T-helper 1 cell (primary cell): Measurements from ENCODE around the gene CRLF2.
"Not testable (repeated sequence)": the region's sequence is repeated elsewhere in the genome, so short reads cannot be mapped to it uniquely, and the experiment has no call there.

Source experiments
- DNase-seq, 5 donors: peaks; one replicate each; pipeline ENCODE4 v3.0.0-alpha.2; 2012 to 2020

Gene CRLF2

DNA sequence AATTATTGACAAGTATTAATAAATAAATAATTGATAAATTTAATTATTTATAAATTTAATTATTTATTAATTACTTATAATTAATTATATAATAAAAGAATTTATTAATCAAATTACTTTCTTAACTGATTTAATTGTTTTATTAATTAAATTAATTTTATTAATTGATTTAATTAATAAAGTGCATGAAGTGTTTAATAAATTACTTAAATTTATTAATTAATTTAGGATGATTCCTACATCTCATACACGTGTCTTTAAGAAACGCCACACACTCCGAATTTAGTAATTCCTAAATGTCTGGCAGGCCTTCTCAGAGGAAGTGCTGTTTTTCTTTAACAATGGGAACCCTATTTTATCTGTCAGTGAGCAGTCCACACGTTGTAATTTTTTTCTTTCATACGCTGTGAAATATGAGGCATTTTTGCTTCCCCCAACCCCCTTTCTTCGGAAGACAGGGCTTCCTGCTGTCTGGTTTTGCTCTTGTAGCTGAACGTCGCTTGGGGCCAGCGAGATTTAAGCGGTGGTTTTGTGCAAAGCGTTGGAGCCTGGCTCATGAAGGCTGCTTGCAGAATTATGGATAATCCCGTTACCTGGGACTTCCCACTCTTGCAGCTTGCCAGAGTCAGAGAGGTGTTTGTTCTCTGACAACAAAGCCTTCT lies 46.8 kb downstream of the CRLF2 start:
- peak in 1 of 5 donors; percentile 35 for DNase-seq

DNA sequence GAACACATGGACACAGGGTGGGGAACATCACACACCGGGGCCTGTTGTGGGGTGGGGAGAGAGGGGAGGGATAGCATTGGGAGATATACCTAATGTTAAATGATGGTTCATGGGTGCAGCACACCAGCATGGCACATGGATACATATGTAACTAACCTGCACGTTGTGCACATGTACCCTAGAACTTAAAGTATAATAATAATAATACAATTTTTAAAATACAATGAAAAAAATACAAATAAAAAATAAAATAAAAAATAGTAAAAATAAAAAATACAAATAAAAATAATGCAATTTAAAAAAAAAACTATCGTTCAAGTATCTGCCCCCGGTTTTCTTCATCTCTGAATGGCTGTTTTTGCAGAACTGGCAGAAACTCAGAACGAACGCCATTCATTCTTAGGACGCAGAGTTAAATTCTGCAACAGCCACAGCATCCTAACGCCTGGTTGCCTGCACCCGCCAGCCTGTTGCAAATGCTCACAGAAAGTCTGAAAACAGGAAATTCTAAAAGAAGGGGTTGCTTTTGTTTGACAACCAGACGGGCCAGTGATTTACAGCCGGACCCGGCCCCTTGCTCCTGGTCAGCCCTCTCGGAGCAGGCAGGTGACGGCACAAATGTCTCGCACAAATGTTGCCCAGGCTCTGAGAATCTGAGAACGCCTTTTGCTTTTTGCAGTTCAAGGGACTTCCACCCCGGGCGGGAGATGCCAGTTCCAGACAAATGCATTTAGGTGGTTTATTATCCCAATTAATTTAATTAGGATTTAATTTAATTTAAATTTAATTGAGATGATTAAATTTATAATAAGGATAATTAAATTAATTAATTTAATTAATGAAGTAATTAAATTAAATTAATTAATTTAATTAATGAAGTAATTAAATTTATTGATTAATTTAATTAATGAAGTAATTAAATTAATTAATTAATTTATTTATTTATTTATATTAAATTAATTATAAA lies 47.8 kb downstream of the CRLF2 start:
- DNase-seq = no peak

DNA sequence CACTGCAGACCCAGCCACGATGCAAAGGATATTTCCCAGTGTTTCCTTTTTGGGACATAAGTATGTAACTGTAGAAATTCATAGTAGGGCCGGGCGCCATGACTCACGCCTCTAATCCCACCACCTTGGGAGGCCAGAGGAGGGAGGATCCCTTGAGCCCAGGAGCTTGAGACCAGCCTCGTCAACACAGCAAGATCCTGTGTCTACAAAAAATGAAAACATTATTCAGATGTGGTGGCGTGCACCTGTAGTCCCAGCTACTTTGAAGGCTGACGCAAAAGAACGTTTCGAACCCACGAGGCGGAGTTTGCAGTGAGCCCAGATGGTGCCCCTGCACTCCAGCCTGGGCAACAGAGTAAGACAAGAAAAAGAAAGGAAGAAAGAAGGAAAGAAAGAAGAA lies 49.2 kb downstream of the CRLF2 start:
- no peak for DNase-seq

DNA sequence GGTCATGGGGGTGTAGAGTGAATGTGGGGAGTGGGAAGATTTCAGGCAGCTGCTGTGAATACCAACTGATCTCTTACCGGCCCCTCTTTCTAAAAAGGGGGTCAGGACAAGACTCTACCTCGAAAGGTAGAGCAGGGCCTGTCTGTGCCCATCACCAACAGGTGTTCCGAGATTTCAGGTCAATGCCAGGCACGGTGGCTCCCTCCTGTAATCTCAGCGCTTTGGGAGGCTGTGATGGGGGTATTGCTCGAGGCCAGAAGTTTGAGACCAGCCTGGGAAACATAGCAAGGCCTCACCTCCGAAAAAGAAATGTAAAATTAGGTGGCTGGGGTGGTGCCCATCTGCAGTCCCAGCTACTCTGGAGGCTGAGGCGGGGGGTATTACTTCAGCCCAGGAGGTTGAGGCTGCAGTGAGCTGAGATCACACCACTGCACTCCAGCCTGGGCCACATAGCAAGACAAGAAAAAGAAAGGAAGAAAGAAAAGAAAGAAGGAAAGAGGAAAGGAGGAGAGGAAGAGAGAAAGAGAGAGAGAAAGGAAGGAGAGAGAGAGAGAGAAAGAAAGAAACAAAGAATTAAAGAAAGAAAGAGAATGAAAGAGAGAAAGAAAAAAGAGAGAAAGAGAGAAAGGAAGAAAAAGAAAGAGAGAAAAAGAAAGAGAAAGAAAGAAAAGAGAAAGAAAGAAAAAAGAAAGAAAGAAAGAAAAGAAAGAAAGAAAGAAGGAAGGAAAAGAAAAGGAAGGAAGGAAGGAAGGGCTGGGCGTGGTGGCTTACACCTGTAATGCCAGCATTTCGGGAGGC lies 50.1 kb downstream of the CRLF2 start:
- no peak for DNase-seq

GRCh38 chrX:1159548-1159947 lies 52.9 kb downstream of the CRLF2 start:
- DNase-seq = no peak

DNA sequence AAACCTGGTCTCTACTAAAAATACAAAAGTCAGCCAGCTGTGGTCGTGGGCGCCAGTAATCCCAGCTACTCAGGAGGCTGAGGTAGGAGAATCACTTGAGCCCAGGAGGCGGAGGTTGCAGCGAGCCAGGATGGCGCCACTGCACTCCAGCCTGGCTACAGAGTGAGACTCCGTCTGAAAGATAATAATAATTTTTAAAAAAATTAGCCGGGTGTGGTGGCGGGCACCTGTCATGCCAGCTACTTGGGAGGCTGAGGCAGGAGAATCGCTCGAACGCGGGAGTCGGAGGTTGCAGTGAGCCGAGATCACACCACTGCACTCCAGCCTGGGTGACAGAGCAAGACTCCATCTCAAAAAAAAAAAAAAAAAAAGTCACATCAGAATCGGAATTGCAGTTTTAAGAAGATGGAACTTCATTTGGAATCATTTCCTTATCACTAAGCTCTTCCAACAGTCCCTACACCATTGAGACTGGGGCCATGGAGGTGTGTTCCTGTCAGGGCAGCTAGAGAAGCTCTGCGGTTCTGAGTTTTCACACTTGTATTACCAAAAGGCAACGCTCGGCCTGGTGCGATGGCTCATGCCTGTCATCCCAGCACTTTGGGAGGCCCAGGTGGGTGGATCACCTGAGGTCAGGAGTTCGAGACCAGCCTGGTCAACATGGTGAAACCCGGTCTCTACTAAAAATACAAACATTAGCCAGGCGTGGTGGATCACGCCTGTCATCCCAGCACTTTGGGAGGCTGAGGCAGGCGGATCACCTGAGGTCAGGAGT lies 55.6 kb downstream of the CRLF2 start:
- DNase-seq = not testable (repeated sequence)

- DNase-seq = no peak
Measured at GRCh38 chrX:1153940-1154339, 58.5 kb downstream of the CRLF2 start.

DNA sequence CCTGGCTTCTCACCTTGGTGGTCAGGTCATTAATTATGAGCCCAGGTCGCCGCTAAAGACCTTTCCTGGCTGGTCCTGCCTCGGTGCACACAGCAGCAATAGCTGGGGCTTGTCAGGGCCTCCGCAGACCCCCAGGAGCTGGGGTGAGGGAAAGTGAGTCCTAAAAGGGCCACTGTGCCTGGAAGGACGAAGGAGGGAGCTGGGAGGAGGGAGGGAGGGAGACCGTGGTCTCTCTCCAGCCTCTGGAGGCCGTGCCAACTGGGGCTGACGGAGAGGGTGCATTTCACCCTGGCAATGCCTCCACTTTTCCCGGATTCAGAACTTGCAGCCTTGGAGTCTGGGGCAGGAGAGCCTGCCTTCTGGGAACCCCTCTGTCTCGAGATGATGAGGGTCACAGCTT lies 60.4 kb downstream of the CRLF2 start:
- no peak for DNase-seq

DNA sequence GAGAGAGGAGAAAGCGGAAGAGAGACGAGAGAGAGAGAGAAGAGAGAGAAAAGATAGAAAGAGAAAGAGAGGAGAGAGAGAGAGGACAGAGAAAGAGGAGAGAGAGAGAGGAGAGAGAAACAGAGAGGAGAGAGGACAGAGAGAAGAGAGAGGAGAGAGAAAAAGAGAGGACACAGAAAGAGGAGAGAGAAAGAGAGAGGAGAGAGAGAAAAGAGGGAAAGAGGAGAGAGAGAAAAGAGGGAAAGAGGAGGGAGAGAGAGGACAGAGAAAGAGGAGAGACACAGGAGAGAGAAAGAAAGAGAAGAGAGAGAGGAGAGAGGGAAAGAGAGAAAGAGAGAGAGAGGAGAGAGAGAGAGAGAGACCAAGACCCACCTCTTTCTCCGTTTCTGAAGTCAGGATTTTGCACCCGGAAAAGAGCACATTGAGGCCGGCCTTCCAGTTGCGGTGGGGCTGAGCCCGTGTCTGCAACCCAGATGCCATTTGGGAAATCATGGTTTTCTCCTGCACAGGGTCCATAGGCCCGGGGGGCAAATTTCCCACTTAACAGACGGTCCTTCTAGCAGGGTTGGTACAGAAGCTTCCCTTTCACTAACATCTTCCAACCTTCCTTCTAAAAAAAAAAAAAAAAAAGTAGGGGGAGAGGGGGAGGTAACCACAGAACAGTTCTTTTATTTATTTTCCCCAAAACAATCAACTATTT lies 60.9 kb downstream of the CRLF2 start:
- no peak for DNase-seq

DNA sequence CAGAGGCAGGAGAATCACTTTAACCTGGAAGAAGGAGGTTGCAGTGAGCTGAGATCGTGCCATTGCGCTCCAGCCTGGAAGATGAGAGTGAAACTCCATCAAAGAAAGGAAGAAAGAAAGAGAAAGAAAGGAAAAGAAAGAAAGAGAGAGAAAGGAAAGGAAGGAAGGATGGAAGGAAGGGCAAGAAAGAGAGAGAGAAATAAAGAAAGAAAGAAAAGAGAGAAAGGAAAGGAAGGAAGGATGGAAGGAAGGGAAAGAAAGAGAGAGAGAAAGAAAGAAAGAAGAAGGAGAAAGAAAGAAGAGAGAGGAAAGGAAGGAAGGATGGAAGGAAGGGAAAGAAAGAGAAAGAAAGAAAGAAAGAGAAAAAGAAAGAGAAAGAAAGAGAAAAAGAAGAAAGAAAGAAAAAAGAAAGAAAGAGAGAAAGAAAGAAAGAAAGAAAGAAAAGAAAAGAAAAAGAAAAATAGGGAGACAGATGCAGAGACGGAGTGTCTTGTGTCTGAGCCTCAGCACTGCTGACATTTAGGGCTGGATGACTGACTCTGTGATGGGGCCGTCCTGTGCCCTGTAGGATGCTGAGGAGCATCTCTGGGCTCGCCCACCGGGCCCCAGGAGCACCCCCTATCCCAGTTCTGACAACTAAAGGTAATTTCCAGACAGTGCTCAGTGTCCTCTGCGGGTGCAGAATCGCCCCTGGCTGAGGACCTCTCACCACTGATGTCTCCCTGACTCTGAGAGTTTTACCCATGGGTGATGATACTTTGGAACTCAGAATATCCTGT lies 61.7 kb downstream of the CRLF2 start:
- DNase-seq = no peak

DNA sequence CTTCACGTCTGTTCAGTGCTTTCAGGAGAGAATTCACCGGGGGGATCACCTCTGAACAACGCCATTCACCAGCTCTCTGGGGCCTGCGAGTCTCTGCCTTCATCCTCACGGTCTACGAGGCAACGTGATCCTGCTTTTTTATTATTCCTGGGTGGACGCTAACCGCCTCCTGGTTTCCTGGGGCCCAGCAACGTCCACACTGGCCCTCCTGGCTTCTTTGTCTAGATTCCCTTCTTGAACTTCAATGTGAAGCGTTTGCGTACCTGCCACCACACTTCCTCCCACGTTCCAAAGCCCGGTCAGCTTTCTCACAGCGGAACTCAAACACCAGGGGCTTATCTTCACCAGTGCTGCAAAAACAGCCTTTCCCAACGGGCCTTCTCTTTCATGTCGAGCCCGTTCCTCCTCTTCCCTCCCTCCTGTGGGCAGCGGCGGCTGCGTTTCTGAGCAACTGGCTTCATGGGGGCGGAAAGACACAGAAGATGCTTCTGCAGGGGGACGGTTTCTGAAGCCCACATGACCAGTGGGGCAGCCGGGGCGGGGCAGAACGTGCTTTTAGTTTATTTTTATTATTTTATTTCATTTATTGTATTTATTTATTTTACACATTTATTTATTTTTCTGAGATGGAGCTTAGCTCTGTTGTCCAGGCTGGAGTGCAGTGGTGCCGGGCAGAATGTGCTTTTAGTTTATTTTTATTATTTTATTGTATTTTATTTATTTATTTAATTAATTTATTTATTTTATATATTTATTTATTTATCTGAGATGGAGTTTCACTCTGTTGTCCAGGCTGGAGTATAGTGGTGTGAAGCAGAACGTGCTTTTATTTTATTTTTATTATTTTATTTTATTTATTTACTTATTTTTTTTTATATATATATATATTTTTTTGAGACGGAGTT lies 64.6 kb downstream of the CRLF2 start:
- DNase-seq = no peak

GRCh38 chrX:1144293-1144692 lies 68.2 kb downstream of the CRLF2 start:
- no peak for DNase-seq
